Stomach smooth muscle (tissue), 2 donors: ENCODE data around the gene MAPK1.
"Not testable (repeated sequence)": the region's sequence is repeated elsewhere in the genome, so short reads cannot be mapped to it uniquely, and the experiment has no call there.

ENCODE experiments used
- H3K27ac ChIP-seq: one replicate; pipeline ENCODE4 v1.7.0; 2013; ENCODE audit warnings: mild to moderate bottlenecking, low read length, inconsistent platforms
- H3K27me3 ChIP-seq, 2 donors: one replicate each; pipeline ENCODE4 v1.7.0; 2013; ENCODE audit warnings: low read length in 2 of 2; ENCODE audit not compliant: insufficient read depth in 2 of 2, control insufficient read depth in 1 of 2
- H3K36me3 ChIP-seq, 2 donors: one replicate each; pipeline ENCODE4 v1.7.0; 2013; ENCODE audit warnings: low read length in 2 of 2; ENCODE audit not compliant: control insufficient read depth in 2 of 2, insufficient read depth in 2 of 2
- H3K4me1 ChIP-seq: one replicate; pipeline ENCODE4 v1.7.0; 2013; ENCODE audit warnings: low read length; ENCODE audit not compliant: control insufficient read depth, insufficient read depth
- H3K4me3 ChIP-seq, 2 donors: one replicate each; pipeline ENCODE4 v1.7.0; 2013; ENCODE audit warnings: low read length in 2 of 2
- H3K9ac ChIP-seq, 2 donors: one replicate each; pipeline ENCODE4 v1.7.0; 2013; ENCODE audit warnings: low read length in 2 of 2, mild to moderate bottlenecking in 1 of 2
- H3K9me3 ChIP-seq, 2 donors: one replicate each; pipeline ENCODE4 v1.7.0; 2013; ENCODE audit warnings: low read length in 2 of 2; ENCODE audit not compliant: control insufficient read depth in 2 of 2
- donor health status: healthy.
- donor health status: Pancreatic carcinoma.

The MAPK1 gene

GRCh38 chr22:21842946-21843345 lies 24.5 kb downstream of the MAPK1 start:
- H3K27ac ChIP-seq, result no peak overlapping the region
- H3K36me3 ChIP-seq, result no peaks in the 10 kb centered on the region
- no peaks in the 10 kb centered on the region for H3K27me3 ChIP-seq
- H3K4me1 ChIP-seq, result peaks cover 8% of the 10 kb centered on the region
- no peaks in the 10 kb centered on the region for H3K9me3 ChIP-seq
- H3K4me3 ChIP-seq, result no peak overlapping the region
- no peak overlapping the region for H3K9ac ChIP-seq

GRCh38 chr22:21841422-21841821 lies 26.0 kb downstream of the MAPK1 start:
- H3K27ac ChIP-seq, result no peak overlapping the region
- H3K4me3 ChIP-seq, result no peak overlapping the region

DNA sequence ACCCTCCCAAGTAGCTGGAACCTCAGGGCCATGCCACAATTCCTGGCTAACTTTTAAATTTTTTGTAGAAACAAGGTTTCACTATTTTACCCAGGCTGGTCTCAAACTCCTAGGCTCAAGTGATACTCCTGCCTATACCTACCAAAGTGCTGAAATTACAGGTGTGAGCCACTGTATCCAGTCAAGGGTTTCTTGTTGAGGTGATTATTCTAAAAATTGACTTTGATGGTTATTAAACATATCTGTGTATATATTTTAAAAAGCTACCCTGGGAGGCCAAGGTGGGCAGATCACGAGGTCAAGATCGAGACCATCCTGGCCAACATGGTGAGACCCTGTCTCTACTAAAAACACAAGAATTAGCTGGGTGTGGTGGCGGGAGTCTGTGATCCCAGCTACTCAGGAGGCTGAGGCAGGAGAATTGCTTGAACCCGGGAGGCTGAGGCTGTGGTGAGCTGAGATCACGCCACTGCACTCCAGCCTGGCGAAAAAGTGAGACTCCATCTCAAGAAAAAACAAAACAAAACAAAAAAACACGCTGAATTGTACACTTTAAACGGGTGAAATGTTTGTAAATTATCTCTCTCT lies 27.1 kb downstream of the MAPK1 start:
- Histone ChIP-seq H3K27ac (no peak overlapping the region), H3K4me3 (no peak overlapping the region), H3K9ac (no peak overlapping the region), H3K4me1 (peaks cover 15% of the 10 kb centered on the region), H3K9me3 (no peaks in the 10 kb centered on the region), H3K36me3 (no peaks in the 10 kb centered on the region), H3K27me3 (no peaks in the 10 kb centered on the region)

More at GRCh38 chr22:21841422-21841821, 26.0 kb downstream of the MAPK1 start:
- Histone ChIP-seq H3K9ac (no peak overlapping the region), H3K27me3 (no peaks in the 10 kb centered on the region), H3K36me3 (no peaks in the 10 kb centered on the region), H3K4me1 (peaks cover 14% of the 10 kb centered on the region), H3K9me3 (no peaks in the 10 kb centered on the region)

DNA sequence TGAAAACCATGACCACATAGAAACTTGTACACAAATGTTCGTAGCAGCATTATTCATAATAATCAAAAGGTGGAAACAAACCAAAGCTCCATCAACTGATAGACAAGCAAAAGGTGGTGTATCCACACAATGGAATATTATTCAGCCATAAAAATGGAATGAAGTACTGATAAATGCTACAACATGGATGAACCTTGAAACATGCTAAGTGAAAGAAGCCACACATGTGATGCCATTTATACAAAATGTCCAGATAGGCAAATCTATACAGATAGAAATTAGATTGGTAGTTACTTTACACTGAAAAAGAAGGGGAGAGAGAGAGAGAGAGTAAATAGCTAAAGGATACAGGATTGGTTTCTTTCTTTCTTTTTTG lies 27.7 kb downstream of the MAPK1 start:
- no peaks in the 10 kb centered on the region for H3K9me3 ChIP-seq
- H3K36me3 ChIP-seq, result no peaks in the 10 kb centered on the region
- no peak overlapping the region for H3K9ac ChIP-seq
- H3K4me1 ChIP-seq, result peaks cover 20% of the 10 kb centered on the region
- H3K27me3 ChIP-seq, result no peaks in the 10 kb centered on the region
- H3K27ac ChIP-seq, result no peak overlapping the region
- no peak overlapping the region for H3K4me3 ChIP-seq

GRCh38 chr22:21839104-21839764 lies 28.2 kb downstream of the MAPK1 start:
- H3K27ac ChIP-seq, H3K27me3 ChIP-seq, H3K36me3 ChIP-seq, H3K9ac ChIP-seq, H3K9me3 ChIP-seq, H3K4me3 ChIP-seq: not testable (repeated sequence)
- H3K4me1 ChIP-seq, result peaks cover 21% of the 10 kb centered on the region

DNA sequence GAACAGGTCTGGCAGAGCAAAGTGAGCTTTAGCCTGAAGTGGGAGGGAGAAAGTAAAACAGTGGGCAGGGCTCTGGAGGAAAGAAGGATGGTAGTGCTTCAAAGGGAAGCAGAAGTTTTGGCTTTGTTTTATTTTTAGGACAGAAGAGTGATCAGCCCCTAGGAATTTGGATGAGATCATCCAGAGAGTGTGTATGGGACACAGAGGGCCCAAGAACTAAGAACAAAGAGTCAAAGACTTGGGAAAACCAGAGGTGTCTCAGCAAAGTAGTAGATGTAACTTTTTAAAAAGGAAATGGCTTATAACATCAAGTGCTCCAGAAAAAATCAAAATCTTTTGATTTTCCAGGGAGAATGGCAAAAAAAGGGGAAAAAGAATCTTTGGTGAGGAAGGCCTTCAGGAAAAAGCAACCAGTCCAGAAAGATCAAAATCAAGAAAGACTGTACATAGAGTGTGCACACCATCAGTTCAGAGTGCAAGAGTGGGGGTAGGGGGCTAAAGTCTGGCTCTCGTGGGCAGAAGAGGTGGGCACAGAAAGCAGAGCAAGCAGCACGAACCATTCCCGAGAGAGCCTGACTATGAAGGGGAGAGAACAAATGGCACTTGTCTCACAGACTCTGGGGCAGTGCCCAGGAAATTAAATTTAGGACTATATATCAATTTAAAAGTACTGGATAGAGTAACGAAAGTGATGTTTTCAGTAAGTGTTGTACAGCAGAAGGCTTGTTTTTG lies 30.0 kb downstream of the MAPK1 start:
- Histone ChIP-seq H3K4me1 (peaks cover 23% of the 10 kb centered on the region), H3K36me3 (no peaks in the 10 kb centered on the region), H3K9me3 (no peaks in the 10 kb centered on the region), H3K4me3 (peak overlapping the region in 1 of 2 donors; percentile 2), H3K27me3 (no peaks in the 10 kb centered on the region), H3K27ac (peak overlapping the region; percentile 91), H3K9ac (peak overlapping the region; percentile 14 to 73)

DNA sequence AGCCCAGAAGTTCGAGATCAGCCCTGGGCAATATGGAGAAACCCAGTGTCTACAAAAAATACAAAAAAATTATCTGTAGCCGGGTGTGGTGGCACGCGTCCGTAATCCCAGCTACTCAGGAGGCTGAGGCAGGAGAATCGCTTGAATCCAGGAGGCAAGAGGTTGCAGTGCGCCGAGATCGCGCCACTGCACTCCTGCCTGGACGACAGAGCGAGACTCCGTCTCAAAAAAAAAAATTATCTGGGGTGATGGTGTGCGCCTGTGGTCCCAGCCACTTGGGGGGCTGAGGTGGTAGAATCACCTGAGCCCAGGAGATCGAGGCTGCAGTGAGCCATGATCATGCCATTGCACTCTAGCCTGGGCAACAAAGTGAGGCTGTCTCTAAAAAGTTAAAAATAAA lies 31.0 kb downstream of the MAPK1 start:
- not testable (repeated sequence) for H3K9me3 ChIP-seq, H3K27ac ChIP-seq, H3K4me3 ChIP-seq, H3K36me3 ChIP-seq, H3K27me3 ChIP-seq, H3K9ac ChIP-seq
- peaks cover 27% of the 10 kb centered on the region for H3K4me1 ChIP-seq

DNA sequence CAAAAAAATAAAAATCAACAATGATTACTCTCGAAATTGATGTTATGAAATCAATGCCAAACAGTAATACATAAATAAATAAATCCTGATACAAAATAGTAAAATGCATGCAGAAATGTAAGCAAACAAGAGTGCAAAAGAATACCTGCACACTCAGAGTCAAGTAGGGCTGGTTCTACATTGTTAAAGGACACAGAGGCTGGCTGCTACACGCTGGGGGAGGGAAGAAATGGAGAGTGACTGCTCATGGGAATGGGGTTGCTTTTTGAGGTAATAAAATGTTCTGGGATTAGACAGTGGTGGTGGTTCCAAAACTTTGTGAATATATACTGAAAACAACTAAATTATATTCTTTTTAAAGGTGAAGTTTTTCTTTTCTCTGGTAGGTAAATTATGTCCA lies 32.1 kb downstream of the MAPK1 start:
- Histone ChIP-seq H3K36me3 (no peaks in the 10 kb centered on the region), H3K9me3 (no peaks in the 10 kb centered on the region), H3K9ac (no peak overlapping the region), H3K27me3 (no peaks in the 10 kb centered on the region), H3K27ac (no peak overlapping the region), H3K4me3 (no peak overlapping the region), H3K4me1 (peaks cover 24% of the 10 kb centered on the region)

GRCh38 chr22:21834869-21835268 lies 32.6 kb downstream of the MAPK1 start:
- no peaks in the 10 kb centered on the region for H3K36me3 ChIP-seq
- no peaks in the 10 kb centered on the region for H3K9me3 ChIP-seq
- H3K27ac ChIP-seq, result no peak overlapping the region
- H3K4me3 ChIP-seq, result no peak overlapping the region
- no peaks in the 10 kb centered on the region for H3K27me3 ChIP-seq
- no peak overlapping the region for H3K9ac ChIP-seq
- peaks cover 24% of the 10 kb centered on the region for H3K4me1 ChIP-seq

DNA sequence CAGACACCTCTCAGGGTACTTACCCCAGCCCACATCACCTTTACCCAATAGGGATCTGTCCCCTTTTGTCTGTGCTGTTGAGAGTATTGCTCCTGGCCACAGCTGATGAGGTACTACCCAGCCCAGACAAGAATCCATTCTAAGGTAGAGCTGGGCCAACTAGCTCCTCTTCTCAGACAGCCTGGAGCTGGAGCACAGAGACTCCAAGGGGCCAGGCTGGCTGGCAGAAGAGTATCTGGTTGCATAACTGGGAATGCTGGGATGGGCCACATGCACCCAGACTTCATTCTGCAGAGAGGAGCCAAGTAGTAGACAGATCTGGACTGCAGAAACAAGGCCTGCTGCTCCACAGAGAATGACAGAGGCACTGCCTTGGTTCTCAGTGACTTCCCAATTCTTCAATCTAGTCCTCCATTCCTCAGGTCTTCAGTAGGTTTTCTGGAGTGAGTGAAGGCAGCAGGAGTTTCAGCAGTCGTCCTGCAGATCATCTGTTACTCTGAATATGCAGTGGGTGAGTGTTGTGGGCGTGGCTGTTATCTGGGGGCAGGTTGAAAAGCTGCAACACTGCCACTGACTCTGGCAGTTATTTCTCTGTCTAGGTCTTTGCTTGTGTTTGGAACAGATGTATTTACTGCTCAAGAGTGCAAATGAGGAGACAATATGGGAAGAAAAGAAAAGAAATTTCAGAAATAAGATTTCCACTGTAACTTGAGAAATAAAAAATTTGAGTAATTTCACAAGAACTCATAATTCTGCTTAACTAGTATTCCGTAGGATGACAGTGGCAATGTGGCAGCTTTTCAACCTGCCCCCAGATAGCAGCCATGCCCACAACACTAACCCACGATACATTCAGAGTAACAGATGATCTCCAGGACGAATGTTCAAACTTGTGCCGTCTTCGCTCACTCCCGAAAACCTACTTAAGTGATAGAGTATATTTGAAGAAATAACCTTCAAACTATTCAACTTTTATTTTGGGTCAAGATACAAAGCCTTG lies 34.9 kb downstream of the MAPK1 start:
- Histone ChIP-seq H3K9me3 (no peaks in the 10 kb centered on the region), H3K27me3 (no peaks in the 10 kb centered on the region), H3K4me1 (peaks cover 25% of the 10 kb centered on the region), H3K27ac (peak overlapping the region; percentile 11), H3K4me3 (no peak overlapping the region), H3K36me3 (no peaks in the 10 kb centered on the region), H3K9ac (no peak overlapping the region)
